Stimulated activated CD4-positive, alpha-beta T cell treated with anti-CD3 and anti-CD28 coated beads, Interleukin-15, amount 100 ng/mL, for 24 hours (primary cell): ENCODE results near the gene DBF4B.
A peak's percentile ranks its signal among the peaks of the same experiment; 100 is the strongest.

Source experiments
- DNase-seq: peaks from one replicate; pipeline ENCODE4 v3.0.0-alpha.2; 2020

The DBF4B gene

GRCh38 chr17:44761932-44762810 is 53.7 kb downstream of the DBF4B start:
- DNase-seq, result no peak

DNA sequence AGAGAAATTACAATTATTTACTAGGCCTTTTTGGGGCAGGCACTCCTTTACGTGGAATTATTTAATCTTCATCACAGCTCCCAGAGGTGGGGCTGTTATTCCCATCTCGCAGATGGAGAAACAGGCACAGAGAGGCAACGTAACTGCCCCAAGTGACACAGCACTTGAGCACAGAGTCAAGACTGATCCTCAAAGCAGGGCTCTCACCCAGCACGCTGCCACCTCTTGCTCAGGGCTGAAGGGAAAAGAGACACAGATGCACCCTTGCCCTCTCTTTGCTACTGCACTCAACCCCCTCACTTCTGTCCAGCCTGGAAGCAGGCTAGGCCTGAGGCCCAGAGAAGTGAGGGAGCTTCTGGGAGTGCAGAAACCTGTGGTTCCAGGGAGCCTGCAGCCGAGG is 54.7 kb downstream of the DBF4B start:
- DNase-seq, result no peak

DNA sequence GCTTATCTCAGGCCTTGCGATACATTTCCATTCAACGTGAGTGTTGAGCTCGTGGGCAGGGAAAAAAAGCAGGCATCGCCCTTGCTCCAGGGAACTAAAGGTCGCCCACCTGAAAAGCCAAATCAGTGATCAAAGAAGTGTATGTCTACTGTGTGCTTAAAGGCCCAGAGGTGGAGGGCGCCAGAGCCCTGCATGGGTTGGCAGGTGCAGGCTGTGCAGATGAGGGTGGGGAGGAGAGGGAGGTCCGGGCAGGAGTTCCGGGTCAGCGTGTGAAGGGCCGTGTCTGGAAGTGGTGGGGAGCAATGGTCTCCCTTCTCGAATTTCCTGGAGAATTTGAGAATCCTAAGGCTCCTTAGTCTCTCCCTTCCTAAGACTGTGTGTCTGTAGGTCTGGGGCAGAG is 57.5 kb downstream of the DBF4B start:
- DNase-seq, result no peak

DNA sequence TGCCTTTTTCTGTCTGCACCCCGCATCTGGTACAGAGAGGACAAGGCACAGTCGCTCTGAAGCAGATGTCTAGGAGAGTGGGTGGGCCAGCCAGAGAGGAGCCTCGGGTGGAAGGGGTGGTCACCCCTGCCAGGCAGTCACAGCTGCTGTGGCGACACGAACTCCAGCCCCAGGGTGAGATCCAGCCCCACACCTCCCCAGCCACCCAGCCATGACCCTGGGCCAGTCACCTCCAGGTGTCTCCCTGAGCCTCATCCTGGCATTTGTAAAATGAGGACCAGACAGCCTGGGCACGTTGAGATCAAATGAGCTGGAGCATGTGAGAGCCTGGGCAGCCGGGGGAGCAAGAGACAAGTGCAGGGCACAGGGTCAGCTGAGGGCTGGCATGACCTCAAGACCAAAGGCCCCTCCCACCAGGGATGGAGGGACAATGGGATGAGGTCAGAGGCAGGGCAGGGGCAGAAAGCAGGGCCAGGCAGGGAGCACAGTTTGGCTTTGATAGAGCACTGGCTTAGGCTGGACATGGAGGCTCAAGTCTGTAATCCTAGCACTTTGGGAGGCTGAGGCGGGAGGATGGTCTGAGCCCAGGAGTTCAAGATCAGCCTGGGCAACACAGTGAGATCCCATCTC is 58.1 kb downstream of the DBF4B start:
- DNase-seq, result no peak

DNA sequence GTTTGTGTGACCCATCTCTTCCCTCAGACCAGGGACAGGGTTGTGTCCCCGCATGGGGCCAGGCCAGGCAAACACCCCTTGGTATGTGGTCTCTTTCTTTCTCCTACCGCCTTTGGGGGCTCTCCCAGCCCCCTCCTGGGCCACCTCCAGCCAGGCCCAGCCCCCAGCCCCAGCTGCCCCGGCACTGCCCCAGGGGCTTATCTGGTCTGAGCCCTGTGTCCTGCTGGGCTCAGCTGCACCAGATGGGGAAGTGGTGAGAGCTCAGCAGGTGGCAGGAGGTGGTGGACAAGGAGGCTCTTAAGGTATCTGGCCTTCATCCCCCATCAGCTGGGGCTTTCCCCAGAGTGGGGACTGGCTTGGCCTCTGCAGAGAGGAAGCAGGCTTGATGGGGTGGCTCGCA is 59.0 kb downstream of the DBF4B start:
- DNase-seq, result no peak

- no peak for DNase-seq
These were observed 60.2 kb downstream of the DBF4B start for GRCh38 chr17:44768505-44769142.

DNA sequence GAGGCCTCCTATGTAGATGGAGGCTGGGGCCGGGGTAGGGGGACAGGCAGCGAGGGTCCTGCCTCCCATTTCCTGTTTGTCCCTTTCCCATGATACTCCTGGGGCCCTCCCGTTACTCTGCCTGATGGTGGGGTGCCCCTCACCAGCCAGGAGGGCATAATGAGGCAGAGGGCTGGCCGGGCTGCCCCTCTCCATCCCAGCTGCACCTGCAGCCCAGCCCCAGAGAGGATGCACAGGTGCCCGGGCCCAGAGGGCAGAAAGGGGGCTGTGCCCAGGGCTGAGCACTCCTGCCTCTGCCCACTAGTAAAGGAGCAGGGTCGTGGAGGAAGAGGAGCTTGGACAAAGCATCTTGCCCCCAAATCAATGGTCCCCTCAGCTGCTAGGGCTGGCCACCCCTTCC is 60.8 kb downstream of the DBF4B start:
- no peak for DNase-seq

GRCh38 chr17:44769647-44770084 is 61.2 kb downstream of the DBF4B start:
- no peak for DNase-seq

DNA sequence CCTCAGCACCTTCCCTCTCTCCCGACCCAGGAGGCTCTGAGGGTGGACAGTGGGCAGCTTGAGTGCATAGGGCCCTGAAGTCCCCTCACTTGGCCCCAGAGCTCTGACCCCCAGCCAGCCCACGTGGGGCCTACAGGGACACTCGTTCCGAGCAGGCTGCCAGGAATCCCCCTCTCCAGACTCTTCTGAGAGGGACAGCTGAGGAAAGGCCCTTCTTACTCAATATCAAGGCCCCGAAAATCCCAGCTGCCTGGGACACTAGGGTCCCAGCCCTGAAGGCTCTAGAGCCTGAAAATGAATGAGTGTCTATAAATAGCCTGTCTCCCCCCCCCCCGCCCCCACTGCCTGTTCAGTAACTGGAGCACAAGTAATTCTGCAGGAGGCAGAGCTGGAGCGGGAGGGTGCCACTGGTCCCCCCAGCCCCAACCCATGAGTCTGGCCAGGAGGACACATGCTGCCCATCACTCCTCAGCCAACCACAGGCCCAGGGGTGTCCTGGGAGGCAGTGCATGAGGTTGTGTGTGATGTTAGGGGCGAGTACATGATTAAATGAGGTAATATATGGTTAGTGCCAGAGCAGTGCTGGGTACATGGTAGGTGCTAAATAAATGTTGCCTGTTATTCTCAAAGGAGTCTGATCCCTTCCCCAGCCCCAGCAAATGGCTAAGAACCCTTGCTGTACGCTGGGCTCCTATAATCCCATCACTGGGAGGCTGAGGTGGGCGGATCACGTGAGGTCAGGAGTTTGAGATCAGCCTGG is 61.9 kb downstream of the DBF4B start:
- no peak for DNase-seq

- no peak for DNase-seq
These were observed 64.0 kb downstream of the DBF4B start for GRCh38 chr17:44772308-44773045.

DNA sequence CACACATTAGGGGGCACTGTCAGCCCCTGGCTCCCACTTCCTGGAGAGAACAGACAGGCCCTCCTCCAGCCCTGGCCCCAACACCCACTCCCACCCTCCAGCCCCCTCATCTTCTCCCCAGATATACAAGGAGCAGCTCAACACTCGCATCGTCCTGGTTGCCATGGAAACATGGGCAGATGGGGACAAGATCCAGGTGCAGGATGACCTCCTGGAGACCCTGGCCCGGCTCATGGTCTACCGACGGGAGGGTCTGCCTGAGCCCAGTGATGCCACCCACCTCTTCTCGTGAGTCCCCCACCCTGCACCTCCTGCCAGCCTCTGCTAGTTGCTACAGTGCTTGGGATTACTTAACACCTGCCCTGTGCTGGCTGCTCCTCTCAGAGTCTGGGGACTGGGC is 64.7 kb downstream of the DBF4B start:
- DNase-seq, result no peak

DNA sequence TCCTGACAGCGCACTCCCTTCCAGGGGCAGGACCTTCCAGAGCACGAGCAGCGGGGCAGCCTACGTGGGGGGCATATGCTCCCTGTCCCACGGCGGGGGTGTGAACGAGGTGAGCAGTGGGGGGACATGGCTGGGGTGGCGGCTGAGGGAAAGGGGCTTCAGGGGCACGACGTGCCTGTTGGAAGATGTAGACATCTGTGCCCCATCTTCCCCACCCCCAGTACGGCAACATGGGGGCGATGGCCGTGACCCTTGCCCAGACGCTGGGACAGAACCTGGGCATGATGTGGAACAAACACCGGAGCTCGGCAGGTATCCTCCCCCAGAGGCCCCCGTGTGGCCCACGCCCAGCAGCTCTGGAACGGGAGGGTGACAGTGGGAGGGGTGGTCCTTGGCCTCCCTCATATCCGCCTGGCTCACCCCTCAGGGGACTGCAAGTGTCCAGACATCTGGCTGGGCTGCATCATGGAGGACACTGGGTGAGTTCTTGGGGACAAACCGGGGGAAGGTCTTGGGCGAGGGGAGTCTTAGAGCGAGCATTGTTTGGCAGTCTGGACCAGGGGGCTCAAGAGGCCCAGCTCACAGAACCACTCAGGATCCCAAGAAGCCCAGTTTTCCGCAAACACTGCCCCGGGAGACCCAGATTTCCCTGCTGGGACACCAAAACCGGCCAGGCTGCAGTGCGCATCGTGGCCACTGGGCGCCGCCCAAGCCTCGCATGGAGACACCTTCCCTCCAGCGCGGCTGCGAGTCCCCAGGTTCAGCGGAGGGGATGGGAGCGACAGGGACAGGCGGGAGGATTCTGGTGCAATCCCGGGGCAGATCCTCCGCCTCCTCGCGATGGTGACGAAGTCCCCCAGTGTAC is 66.0 kb downstream of the DBF4B start:
- DNase-seq, result peak; percentile 95

DNA sequence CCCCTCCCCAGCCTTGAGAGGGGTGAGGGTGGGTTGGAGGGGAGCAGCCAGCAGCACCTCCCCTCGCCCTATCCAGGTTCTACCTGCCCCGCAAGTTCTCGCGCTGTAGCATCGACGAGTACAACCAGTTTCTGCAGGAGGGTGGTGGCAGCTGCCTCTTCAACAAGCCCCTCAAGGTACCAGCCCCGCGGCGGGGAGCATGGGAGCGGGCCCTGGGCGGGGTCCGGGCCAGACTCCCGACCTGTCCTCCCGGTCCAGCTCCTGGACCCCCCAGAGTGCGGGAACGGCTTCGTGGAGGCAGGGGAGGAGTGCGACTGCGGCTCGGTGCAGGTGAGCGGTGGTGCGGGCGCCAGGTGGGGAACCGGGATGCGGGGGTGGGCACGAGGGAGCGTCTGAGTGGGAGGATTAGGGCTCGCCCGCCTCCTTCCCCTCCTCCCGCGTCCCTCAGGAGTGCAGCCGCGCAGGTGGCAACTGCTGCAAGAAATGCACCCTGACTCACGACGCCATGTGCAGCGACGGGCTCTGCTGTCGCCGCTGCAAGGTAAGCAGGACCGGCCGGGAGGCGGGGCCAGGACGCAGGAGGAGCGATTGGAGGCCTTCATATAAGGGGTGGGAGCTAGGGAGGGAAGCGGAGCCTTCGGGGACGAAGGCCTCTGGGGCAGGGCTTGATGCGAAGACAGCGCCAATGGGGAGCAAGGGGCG is 66.8 kb downstream of the DBF4B start:
- DNase-seq, result peak; percentile 99

DNA sequence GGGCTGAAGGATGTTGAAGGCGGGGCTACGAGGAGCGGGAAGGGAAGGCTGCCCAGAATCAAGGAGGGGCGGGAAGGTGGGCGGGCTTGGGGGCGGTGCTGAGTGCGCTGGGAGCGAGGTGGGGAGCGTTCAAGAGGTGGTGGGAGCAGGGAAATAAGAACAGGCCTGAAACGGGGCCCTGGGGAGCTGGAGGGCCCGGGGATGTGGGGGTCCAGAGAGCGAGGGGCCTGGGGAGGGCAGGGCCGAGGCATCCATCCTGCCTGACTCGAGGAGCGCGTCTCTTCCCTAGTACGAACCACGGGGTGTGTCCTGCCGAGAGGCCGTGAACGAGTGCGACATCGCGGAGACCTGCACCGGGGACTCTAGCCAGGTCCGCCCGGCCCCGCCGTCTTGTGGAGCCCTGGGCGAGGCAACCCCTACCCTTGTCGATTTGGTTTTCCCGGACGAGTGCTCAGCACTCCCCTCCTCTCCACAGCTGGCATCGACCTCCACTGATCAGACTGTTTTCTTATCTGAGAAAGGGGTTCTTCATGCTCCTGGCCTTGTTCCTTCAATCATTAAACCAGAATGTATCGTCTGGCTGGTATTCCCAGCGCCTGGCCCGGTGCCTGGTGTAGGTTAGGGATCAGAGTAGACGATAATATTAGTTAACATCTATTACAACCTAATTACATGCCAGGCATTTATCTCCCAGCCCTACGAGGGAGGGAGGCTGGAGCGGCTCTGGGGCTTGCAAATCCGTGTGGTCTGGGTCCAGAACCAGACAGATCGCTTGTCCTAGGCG is 67.6 kb downstream of the DBF4B start:
- no peak for DNase-seq

- DNase-seq, result no peak
These were observed 68.3 kb downstream of the DBF4B start for GRCh38 chr17:44776628-44777393.

DNA sequence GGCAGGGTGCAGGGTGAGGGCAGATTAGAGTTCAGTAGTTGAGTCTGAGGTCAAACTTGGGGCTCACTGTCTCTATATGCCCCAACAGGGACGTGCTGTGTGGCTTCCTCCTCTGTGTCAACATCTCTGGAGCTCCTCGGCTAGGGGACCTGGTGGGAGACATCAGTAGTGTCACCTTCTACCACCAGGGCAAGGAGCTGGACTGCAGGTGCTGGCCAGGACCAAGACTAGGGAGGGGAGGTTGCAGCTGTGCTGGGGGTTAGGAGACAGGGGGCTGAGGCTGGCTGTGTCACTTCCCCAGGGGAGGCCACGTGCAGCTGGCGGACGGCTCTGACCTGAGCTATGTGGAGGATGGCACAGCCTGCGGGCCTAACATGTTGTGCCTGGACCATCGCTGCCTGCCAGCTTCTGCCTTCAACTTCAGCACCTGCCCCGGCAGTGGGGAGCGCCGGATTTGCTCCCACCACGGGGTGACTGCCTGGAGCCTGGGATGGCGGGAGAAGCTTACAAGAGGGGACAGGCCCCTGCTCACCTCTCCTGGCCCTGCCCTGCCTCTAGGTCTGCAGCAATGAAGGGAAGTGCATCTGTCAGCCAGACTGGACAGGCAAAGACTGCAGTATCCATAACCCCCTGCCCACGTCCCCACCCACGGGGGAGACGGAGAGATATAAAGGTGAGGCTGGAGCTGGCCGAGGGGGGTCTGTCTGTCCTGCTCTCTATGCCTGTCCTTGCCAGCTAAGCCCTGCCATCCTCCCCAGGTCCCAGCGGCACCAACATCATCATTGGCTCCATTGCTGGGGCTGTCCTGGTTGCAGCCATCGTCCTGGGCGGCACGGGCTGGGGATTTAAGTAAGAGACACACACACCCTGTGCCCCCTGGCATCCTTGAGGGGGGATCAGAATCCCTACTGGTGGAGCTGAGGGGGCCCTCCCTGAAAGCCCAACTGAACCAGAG is 69.2 kb downstream of the DBF4B start:
- DNase-seq, result no peak

- DNase-seq, result no peak
These were observed 70.3 kb downstream of the DBF4B start for GRCh38 chr17:44778656-44779210.
